Rectal smooth muscle tissue (tissue), 1 donor: ENCODE results near the gene IL17REL.
"Not testable (repeated sequence)": the region's sequence is repeated elsewhere in the genome, so short reads cannot be mapped to it uniquely, and the experiment has no call there.

Experiments used
- H3K27ac ChIP-seq: one replicate; pipeline ENCODE4 v1.7.0; 2013; ENCODE audit warnings: low read depth, low read length, inconsistent platforms
- H3K27me3 ChIP-seq: one replicate; pipeline ENCODE4 v1.7.0; 2013; ENCODE audit warnings: low read length; ENCODE audit not compliant: control insufficient read depth, insufficient read depth
- H3K36me3 ChIP-seq: one replicate; pipeline ENCODE4 v1.7.0; 2013; ENCODE audit warnings: low read length; ENCODE audit not compliant: control insufficient read depth, insufficient read depth
- H3K4me1 ChIP-seq: one replicate; pipeline ENCODE4 v1.7.0; 2013; ENCODE audit warnings: low read length; ENCODE audit not compliant: control insufficient read depth, insufficient read depth
- H3K4me3 ChIP-seq: one replicate; pipeline ENCODE4 v1.7.0; 2013; ENCODE audit warnings: low read length
- H3K9ac ChIP-seq: one replicate; pipeline ENCODE4 v1.7.0; 2013; ENCODE audit warnings: low read length

IL17REL gene

GRCh38 chr22:49992921-49993648 is 19.5 kb downstream of the IL17REL start:
- Histone ChIP-seq H3K4me3 (no peak overlapping the region), H3K27ac (no peak overlapping the region), H3K36me3 (no peaks in the 10 kb centered on the region), H3K4me1 (no peaks in the 10 kb centered on the region), H3K9ac (no peak overlapping the region), H3K27me3 (no peaks in the 10 kb centered on the region)

- H3K4me1 ChIP-seq = no peaks in the 10 kb centered on the region
- H3K4me3 ChIP-seq = no peak overlapping the region
- H3K27ac ChIP-seq = no peak overlapping the region
These were observed 20.5 kb downstream of the IL17REL start for GRCh38 chr22:49991907-49992533.

DNA sequence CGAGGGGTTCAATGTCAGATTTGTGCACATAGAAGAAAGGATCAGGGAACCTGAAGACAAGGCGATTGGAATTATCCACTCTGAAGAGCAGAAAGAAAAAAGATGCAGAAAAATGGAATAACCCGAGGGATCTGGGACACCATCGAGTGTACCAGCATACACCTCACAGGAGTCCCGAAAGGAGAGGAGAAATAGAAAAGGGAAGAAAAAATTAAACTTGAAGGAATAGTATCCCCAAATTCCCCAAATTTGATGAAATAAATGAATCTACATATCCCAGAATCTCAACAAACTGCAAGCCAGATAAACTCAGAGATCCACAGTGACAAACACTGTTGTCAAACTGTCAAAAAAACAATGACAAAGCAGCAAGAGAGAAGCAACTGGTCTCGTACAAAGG is 21.4 kb downstream of the IL17REL start:
- Histone ChIP-seq H3K9ac (no peak overlapping the region), H3K27me3 (no peaks in the 10 kb centered on the region), H3K4me3 (no peak overlapping the region), H3K36me3 (no peaks in the 10 kb centered on the region), H3K4me1 (no peaks in the 10 kb centered on the region), H3K27ac (no peak overlapping the region)

More at GRCh38 chr22:49991907-49992533, 20.5 kb downstream of the IL17REL start:
- Histone ChIP-seq H3K27me3 (no peaks in the 10 kb centered on the region), H3K9ac (no peak overlapping the region), H3K36me3 (no peaks in the 10 kb centered on the region)

DNA sequence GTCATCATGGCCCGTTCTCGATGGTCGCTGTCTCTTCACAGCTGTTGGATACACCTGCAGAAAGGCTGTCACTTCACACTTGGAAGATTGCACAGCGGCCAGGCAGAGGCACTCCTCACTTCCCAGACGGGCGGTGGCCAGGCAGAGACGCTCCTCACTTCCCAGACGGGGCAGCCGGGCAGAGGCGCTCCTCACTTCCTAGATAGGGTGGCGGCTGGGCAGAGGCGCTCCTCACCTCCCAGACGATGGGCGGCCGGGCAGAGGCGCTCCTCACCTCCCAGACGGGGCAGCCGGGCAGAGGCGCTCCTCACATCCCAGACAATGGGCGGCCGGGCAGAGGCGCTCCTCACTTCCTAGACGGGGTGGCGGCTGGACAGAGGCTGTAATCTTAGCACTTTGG is 22.7 kb downstream of the IL17REL start:
- H3K9ac ChIP-seq, H3K27me3 ChIP-seq, H3K27ac ChIP-seq, H3K4me3 ChIP-seq, H3K36me3 ChIP-seq, H3K4me1 ChIP-seq: not testable (repeated sequence)

GRCh38 chr22:49986325-49986724 is 26.2 kb downstream of the IL17REL start:
- no peaks in the 10 kb centered on the region for H3K36me3 ChIP-seq
- no peak overlapping the region for H3K9ac ChIP-seq
- no peak overlapping the region for H3K4me3 ChIP-seq
- peaks cover 9% of the 10 kb centered on the region for H3K27me3 ChIP-seq
- H3K4me1 ChIP-seq = no peaks in the 10 kb centered on the region
- no peak overlapping the region for H3K27ac ChIP-seq

DNA sequence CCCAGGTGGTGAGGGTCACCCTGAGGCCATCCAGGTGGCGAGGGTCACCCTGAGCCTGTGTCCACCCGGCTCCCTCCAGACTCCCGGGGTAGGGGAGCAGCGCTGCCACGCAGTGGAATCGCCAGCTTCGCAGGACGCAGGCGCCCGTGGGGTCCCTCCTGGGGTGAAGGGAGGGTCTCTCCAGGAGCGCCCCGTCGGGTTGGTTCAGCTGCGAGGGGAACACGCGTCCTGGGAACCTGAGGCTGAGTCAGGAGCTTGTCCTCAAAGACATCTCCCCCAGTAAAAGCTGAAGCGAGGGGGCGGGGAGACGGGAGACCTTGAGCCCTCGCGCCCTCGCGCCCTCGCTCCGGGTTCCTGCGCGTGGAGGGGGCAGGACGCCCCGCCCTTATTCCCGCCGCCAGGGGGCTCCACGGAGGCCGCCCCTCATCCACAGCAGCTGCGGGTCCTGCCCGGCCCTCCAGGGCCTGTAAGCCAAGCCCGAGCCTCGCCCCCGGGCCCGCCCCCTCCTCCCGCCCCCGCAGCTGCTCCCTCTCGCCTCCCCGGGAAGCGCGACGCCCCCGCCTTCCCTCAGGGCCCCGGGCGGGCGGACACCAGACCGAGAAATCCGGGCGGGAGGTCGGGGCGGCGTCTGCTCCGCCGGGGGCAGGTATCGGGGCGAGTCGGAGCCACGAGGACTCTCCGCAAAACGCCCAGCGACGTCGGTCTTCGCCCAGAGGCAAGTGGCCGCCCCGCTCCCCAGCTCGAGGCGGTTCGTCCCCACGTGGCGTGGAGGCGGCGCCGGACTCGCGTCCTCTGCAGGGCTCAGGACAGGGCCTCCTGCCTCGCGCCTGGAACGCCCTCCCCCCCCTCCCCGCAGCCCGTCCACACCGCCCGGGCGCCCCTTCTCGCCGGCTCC is 29.2 kb downstream of the IL17REL start:
- Histone ChIP-seq H3K27ac (no peak overlapping the region), H3K4me1 (no peaks in the 10 kb centered on the region), H3K4me3 (no peak overlapping the region), H3K9ac (no peak overlapping the region), H3K36me3 (no peaks in the 10 kb centered on the region), H3K27me3 (peaks cover 9% of the 10 kb centered on the region)

DNA sequence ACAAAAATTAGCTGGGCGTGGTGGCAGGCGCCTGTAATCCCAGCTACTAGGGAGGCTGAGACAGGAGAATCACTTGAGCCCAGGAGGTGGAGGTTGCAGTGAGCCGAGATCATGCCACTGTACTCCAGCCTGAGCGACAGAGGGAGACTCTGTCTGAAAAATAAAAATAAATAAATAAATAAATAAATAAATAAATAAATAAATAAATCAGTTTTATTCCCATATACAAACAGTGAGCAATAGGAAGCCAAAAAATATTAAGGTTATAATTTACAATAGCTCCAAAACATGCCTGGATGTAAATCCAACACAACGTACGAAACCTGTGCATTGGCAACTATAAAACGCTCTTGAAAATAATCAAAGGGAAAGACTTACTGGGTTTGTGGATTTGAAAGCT is 30.8 kb downstream of the IL17REL start:
- not testable (repeated sequence) for H3K4me3 ChIP-seq, H3K4me1 ChIP-seq, H3K27ac ChIP-seq, H3K9ac ChIP-seq, H3K27me3 ChIP-seq, H3K36me3 ChIP-seq

DNA sequence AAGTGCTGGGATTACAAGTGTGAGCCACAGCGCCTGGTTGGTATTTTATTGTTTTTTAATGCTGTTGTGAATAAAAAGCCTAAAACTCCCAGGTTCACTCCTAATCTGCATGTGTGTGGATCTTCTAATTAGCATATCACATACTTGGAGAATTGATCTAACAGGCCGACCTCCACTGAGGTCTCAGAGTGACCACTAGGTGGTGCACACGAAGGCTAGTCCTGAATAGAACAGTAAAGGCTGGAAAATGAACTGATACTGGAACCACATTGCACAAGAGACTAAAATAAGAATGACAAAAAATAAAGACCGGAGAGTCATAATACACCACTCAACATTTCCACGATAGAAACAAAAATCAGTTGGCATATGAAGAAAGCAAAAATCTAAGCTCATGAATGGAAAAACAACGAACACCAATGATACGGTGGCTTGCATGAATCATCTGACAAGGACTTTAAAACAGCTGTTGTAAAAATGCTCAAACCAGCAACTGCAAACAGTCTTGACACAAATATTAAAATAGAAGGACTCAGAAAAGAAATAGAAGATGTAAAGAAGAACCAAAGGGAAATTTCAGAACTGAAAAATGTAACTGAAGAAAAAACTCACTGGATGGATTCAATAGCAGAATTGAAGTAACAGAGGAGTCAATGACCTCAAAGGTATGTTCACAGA is 32.8 kb downstream of the IL17REL start:
- Histone ChIP-seq H3K4me1 (no peaks in the 10 kb centered on the region), H3K27ac (no peak overlapping the region), H3K9ac (no peak overlapping the region), H3K36me3 (no peaks in the 10 kb centered on the region), H3K4me3 (no peak overlapping the region), H3K27me3 (peaks cover 9% of the 10 kb centered on the region)

DNA sequence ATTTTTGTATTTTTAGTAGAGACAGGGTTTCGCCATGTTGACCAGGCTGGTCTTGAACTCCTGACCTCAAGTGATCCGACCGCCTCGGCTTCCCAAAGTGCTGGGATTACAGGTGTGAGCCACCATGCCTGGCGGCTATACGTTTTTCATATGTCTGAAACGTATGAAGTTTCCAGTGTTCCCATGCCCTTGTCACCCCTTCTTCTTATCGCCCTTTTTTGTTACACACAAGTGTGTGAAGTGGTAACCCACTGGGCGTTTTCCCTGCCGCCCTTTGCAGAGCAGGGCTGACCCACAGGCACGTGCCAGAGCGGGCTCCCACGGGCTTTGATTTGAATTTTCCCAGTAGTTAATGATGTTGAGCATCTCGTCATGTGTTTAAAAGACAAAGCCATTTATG is 35.0 kb downstream of the IL17REL start:
- no peak overlapping the region for H3K4me3 ChIP-seq
- H3K36me3 ChIP-seq = no peaks in the 10 kb centered on the region
- H3K27me3 ChIP-seq = peaks cover under 1% of the 10 kb centered on the region
- no peak overlapping the region for H3K27ac ChIP-seq
- H3K4me1 ChIP-seq = no peaks in the 10 kb centered on the region
- no peak overlapping the region for H3K9ac ChIP-seq

DNA sequence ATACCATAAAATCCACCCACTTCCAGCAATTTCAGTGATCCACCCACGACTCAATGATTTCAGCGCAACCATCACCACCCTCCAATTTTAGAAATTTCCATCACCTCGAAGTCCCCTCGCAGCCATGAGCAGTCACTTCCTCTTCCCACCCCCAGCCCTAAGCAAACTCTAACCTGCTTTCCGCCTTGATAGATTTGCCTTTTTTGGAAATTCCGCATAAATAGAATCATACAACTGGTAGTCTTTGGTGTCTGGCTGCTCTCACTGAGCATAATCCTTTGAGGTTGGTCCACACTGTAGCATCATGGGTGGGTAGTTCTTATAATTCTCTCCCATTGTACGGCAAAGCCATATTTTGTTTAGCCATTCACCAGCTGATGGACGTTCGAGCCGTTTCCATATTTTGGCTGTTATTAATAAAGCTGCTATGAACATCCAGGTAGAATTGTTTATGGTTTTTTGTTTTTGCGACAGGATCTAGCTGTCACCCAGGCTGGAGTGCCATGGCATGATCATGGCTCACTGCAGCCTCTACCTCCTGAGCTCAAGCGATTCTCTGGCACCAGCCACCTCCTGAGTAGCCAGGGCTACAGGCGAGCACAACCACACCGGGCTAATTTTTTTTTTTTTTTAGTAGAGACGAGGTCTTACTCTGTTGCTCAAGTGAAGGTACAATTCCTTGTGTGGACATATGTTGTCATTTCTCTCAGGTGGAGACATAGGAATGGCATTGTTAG is 36.0 kb downstream of the IL17REL start:
- Histone ChIP-seq H3K27me3 (no peaks in the 10 kb centered on the region), H3K4me3 (no peak overlapping the region), H3K9ac (no peak overlapping the region), H3K27ac (no peak overlapping the region), H3K36me3 (no peaks in the 10 kb centered on the region), H3K4me1 (peaks cover 3% of the 10 kb centered on the region)

DNA sequence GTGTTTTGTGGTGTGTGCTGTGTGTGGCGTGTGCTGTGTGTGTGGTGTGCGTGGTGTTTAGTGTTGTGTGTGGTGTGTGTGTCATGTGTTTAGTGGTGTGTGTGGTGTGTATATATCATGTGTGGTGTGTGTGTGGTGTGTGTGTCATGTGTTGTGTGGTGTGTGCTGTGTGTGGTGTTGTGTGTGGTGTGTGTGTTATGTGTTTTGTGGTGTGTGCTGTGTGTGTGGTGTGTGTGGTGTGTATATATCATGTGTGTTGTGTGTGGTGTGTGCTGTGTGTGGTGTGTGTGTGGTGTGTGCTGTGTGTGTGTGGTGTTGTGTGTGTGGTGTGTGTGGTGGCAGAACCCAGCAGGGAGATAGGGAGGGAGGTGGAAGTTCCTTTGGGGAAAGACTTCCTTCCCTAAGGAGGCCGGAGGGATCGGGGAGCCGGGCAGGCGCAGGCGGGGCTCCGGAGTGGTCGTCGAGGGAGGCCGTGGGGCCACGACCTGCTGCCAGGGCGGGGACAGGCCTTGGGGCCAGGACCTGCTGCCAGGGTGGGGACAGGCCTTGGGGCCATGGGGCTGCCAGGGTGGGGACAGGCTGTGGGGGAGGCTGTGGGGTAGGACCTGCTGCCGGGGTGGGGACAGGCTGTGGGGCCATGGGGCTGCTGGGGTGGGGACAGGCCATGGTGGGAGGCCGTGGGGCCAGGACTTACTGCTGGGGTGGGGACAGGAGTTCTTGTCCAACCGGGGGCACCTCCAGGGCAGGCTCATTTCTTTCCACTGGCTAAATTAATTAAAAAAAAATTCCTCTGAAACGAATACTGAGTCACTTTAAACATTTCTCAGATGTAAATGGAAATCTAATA is 36.8 kb downstream of the IL17REL start:
- peaks cover 3% of the 10 kb centered on the region for H3K4me1 ChIP-seq
- no peak overlapping the region for H3K27ac ChIP-seq
- no peaks in the 10 kb centered on the region for H3K36me3 ChIP-seq
- H3K27me3 ChIP-seq = no peaks in the 10 kb centered on the region
- H3K9ac ChIP-seq = no peak overlapping the region
- peak overlapping the region; percentile 4 for H3K4me3 ChIP-seq
